KG1 (cell line): Measurements from ENCODE around the gene TMEM250.

Experiments used
- DNase-seq: peaks from one replicate; lab custom pipeline; 2025; lab: John Stamatoyannopoulos, UW

TMEM250 gene

DNA sequence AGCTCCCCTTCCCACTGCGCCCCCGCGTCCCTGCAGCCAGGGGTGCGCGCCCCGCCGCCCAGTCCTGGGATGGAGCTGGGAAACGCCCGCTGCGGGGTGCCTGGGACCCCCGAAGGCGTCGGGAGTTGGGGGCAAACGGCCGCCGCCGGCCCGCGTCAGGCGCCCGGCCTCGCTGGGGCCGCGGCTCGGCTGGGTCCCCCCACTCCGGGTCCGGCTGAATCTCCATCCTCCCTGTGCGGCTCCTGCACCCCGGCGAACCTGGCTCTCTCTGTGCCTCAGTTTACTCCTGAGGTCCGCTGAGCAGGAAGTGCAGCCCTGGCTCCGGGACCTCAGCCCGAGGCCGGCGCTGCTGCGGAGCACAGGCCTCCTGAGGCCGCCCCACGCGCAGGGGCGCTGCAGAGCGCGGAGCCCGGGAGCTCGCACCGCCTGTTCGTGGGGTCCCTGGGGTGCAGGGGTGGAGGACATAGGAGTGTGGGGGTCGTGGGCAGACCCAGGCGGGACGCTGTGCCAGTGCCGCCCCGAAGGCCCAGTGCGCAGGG, 13.9 kb upstream of the TMEM250 start:
- no peak for DNase-seq

DNA sequence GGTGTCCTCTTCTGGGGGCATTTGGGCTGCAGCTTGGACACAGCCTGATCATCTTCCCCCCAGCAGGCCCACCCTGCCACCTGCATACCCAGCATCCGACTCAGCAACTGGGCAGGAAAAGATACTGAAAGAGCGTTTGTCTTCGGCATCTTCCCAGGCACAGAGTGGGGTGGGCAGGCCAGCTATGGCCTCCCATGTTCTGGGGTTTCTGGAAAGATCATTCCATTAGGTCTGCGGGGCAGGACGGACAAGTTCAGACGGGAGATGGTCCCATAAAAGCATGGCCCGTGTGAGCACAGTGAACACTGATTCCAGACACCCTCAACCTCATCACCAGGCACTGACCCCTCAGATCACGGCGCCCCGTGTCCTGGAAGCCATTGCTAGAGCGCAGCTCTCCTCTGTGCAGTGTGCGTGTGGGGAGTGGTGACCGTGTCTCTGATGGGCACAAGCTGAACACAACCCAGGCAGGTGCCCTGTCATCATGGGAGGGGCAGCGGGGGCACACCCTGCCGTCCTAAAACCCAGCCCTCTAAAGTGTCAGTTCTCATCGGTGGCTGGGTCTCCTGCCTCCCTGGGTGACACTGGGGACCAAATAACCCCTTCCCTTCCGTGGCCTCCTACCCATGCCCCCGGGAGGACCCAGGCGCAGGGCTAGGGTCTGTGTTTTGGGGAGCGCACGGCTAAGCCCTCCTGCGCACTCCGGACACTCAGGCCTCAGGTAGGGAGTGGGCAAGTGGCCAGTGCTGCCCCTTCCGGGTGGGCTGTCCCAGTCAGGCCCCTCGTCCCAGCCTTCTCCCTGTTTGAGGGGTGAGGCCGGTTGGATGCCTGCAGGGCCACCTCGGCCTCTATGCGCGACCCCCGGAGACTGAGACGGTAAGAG, 13.2 kb upstream of the TMEM250 start:
- no peak for DNase-seq

DNA sequence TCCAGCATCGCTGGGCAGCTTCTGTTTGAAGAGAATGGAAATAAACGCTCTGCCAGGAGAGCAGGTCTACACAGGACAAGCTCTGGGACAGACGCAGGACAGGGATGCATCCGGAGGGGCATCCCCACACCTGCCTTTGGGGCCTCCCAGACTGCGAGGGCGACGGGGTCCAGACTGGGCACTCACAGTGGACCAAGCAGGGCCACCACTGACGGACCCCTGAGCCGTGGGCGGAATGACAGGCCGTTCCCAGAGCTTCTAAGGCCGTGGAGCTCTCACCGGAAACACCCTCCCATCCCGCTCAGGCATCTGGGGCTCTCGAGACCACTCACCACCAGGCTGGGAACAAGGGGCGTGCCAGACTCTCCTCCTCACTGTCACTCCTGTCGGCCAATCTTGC, 10.5 kb upstream of the TMEM250 start:
- no peak for DNase-seq

DNA sequence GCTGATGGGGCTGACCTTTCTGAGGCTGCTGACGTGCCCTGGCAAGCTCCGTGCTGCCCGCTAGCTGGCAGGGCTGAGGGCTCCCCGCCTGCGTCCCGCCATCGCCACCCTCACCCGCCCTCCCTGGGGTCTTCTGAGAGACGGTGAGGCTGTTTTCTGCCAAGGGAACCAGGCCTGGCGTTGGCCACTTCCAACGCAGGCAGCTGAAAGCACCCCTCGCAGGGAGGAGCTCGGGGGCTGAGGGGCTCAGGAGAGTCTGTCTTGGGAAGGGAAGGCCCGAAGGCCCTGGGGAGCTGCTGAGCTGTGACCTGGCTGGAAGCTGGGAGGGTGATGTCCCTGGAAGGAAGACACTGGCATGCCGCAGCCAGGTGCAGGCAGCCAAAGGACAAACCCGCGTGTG, 9.8 kb upstream of the TMEM250 start:
- DNase-seq: no peak

DNA sequence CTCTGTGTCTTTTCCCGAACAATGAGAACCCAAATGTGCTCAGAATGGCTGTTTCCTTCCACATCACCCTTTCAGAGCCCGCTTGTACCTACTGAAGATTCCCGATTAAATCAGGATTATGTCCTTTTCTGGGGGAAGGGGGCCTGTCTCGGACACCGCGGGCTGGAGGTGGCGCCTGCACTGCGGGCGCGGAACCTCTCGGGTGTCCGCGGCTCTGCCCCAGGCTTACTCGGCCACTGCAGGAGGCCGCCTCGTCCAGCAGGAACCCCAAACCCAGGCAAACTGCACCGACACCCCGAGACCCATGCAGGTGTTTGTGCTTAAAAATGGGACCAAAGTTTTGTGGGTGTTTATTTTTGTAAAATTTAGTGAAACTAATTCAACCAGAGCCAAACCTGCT, 8.6 kb upstream of the TMEM250 start:
- DNase-seq: no peak

DNA sequence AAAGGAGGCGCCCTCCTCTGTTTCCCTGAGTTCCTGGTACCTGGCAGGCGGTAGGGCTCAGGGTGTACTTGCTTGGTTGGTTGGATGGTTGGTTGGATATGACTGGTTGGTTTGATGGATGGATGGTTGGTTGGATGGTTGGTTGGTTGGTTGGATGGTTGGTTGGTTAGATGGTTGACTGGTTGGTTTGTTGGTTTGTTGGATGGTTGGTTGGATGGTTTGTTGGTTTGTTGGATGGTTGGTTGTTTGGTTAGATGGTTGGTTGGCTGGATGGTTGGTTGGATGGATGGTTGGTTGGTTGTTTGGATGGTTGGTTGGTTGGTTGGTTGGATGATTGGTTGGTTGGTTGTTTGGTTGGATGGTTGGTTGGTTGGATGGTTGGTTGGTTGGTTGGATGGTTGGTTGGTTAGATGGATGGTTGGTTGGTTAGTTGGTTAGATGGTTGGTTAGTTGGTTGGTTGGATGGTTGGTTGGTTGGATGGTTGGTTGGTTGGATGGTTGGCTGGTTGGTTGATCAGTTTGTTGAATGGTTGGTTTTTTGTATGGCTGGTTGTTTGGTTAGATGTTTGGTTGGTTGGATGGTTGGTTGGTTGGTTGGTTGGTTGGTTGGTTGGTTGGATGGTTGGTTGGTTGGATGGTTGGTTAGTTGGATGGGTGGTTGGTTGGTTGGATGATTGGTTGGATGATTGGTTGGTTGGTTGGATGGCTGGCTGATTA, 6.5 kb upstream of the TMEM250 start:
- no peak for DNase-seq

DNA sequence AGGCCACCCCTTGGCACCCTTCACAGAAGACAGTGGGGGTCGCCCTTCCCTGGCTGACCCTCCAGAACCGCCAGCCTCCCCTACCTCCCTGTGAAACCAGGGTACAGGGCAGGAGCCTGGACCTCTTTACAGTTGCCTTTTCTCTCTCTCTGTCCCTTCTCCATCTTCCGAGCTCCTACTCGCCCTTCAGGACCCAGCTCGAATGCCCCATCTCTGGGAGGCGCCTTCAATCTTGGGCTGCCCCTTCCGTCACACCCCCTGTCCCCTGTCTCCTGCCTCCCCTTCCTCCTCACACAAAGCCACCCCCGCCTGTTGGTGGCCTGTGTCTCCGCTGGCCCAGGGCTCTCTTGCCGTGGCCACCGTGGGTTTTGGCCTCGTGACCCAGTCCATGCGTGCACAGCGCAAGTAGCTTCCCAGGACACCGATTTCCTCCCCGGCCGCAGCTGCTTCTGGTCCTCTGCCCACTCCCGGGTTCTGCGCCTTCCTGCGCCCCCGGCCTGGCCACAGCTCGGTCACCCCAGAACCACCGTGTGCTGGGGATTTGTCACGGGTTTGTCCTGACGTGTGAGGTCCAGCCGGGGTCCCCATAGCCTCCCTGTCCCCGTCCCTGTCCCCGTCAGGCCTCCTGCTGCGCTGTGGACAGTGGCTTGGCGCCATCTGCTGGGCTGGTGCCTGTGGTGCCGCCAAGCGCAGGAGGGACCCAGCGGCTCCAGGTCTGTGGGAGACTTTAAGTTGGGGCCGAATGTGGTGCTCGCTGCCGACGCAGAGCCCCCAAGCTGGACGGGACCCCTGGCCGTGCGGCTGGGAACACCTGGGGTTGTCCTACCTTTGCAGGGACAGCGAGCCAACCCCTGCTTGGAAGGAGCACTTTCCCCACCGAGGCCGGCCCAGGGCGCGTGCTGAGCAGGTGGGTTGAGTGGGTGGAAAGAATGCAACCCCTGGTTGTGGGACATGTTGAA, 4.0 kb upstream of the TMEM250 start:
- peak; percentile 45 for DNase-seq

DNA sequence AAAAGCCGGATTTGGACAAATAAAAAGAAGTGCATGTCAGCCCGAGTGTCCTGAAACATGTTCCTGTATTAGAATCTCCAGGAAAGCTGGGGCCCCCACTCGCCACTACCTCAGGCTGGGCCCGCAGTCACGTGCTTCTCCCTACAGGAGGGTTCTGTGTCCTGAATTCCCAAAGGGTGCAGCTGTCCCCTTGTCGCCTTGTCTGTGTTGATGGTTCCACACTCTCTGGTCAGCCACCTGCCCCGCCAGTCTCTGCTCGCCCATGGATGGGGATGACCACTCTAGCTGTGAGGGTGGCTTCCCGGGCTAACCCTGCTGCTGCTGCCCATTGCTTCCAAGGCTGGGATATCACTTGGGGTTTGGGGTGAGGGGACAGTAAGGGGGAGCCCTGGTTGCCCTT, 3.1 kb upstream of the TMEM250 start:
- DNase-seq: no peak

DNA sequence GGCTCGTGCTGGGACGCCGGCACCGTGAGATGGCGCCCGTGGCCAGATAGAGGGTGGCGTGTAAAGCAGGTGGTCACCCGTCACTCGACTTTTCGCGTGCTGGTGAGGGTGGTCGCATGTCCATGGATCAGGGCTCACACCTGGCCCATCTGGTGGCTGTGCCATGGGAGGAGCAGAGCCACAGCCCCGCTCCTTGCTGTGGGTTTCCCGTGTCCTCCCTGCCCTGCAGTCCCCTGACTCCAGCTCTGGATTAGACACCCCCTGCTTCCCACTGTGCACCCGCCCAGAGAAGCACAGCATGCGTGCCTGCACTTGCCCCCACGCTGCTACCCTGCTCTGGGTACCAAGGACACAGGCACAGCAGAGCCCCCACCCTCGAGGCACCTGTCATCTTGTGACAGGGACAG, 1.8 kb upstream of the TMEM250 start:
- DNase-seq: no peak

DNA sequence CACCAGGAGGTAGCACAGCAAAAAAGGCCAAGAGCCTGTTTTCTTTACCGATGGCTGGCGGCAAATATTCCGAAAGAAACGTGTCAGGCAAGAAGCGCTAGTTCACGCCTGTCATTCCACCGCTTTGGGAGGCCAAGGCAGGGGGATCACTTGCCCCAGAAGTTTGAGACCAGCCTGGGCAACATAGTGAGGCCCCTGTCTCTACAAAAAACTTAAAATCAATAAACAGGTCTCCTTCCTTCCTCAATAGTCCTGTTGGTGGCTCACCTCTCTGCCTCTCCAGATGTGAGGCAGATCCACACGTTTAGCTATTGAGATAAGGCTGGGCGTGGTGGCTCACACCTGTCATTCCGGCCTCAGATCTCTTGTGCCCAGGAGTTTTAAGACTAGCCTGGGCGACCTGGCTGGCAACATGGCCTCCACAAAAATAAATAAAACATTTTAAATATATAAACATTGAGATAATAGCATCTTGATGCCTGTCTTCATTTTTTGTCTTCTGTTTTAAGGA, 1.3 kb upstream of the TMEM250 start:
- no peak for DNase-seq

DNA sequence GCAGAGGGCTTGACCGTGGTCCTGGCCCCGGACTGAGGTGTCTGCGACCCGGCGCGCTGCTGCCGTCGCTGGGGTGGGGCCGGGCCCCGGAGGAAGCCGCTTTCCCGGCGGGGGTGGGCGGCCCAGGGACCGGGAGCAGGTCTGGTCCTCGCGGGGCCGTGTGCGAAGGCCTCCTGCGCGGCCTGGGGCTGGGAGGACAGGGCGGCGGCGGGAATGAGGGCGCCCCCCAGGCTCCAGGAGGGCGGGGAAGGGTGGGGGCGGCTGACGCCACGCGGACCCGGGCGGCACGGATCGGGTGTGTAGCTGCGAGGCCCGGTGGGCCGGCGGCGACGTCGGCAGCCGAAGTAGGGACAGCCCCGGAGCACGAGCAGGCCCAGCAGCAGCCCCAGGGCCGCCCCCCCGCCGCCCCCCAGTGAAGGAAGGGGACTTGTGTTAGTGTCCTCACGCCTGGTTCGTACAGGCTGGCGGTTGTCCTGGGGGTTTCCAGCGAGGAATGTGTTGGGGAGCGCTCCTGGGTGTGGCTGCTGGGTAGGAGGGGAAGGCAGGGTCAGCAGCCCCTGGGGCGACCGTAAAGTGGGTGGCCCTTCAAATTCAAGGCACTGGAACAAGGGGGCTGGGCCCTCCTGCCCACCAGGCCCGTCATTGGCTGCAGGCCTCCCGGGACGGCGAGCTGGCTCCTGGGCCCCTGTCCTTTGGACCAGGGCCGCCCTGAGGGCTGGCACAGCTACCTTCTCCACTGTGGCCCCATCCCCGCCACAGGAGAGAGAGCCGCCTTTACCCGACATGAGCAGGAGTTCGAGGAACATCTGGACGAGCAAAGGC, 597 bp upstream of the TMEM250 start:
- no peak for DNase-seq

DNA sequence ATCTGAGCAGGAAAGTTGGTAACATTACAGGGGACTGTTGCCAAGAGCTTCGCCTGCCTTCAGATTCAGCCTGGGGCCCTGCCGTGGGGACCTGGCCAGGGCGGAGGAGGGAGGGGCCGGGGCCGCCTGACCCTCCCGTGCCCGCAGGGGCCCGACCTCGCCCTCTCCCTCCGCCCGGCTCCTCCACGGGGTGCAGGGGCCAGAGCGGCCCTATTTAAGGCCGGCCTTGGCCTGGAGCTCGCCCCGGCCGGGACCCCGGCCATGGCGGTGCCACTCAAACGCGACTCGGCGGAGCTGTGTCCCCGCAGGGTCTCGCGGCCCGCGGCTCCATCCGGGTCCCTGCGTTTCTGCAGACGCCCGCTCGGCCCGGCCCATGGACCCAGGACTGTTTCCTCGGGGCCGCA, 757 bp downstream of the TMEM250 start:
- DNase-seq: no peak

DNA sequence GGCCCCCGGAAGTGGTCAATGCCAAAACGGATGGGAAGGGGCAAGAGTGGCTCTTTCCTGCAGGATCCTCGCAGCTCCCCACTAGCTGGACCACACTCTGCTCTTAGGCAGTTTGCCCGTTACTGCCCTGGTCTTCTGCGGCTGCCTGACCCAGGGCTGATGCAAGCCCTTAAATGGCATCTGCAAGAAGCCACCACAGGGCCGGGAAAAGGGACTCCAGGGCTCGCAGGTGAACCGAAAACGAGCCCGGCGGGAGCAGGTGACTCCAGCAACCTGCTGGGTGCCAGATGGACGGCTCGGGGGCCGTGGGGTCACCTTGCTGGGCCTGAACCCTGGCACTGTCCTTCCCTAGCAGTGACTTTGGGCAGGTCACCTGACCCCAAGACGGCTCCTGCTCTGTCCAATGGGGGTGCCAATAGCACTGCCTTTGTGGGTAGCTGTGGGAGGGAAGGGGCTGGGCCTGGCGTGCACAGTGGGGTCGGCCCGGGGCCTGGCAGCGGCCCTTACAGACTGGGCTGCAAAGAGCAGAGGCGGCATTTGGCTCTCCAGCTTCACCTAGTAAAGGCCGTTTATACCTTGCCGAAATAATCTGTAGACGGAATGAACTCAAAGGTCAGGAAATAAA, 1.3 kb downstream of the TMEM250 start:
- no peak for DNase-seq

DNA sequence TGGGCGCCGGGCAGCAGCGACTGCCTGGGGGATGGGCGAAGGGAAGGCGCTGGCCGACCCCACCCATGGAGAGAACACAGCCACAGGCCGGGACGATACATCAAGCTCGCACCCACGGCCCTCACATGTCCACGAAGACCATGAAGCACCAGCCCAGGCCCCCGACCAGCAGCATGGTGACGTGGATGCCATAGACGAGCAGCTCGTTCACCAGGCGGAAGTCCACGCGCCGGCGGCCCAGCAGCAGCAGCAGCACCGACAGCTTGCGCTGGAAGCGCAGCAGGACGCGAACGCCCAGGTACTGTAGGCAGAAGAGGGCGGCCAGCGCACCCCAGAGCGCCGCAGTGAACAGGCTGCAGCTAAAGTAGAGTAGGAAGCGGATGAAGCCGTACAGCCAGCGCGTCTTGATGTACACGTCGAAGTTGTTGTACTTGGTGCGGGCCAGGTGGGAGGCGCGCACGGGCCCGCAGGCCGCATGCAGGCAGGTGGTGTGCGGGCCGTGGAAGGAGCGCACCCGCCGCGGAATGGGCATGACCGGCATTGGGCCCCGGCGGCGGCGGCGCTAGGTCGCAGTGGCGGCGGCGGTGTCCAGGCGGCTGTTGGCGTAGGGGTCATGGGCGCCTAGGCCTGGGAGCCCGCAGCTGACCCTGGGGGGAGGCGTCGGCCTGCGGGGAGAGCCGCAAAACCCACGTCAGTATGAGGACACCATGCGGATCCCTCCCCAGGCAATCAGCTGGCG, 2.1 kb downstream of the TMEM250 start:
- DNase-seq: no peak

DNA sequence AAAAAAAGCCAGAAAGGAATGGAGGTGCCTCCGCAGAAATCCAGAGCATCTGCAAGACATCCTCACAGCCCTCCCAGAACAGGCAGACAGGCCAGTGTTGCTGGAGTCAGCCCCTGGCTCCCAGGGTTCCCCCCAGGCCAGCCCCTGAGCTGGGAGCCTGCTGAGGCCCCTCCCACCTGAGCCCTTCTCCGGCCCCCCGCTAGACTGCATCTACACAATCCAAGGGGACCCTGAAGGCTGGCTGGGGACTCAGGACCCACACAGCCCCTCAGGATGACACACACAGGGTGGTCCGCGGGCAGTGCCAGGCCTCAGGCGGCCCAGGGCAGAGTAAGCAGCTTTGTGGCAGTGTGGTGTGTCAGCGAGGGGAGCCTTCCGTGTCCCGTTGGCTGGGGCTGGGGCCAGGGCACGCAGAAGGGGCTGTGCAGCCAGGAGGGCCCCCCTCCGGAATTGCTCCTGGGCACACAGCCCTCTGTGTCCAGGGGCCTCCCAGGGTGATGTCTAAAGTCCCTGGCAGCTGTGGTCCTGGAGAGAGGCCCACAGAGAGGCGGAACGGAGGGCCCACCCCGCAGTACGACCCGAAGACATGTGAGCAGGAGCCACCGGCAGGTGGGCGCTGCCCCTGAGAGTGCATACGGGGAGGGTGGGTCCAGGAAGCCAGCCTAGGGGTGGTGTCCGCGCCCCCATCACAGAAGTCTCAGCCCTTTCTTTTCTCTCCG, 2.9 kb downstream of the TMEM250 start:
- no peak for DNase-seq

DNA sequence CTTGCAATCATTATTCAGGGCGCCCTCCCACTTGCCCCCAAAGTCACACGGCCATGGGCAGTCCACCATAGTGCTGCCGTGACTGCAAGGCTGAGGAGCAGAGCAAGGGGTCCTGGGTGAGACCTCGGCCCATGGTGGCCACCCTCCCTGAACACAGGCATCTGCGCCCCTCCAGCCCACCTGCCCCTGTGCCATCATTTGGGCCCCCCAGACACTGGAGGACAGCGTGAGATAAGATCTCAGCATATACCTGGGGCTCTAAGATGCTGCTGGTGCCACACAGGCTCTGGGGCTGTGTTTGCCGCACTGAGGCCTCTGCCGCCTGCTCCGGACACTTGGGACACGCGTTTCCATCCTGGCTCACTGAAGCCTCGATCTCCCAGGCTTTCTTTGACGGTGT, 3.5 kb downstream of the TMEM250 start:
- DNase-seq: no peak

DNA sequence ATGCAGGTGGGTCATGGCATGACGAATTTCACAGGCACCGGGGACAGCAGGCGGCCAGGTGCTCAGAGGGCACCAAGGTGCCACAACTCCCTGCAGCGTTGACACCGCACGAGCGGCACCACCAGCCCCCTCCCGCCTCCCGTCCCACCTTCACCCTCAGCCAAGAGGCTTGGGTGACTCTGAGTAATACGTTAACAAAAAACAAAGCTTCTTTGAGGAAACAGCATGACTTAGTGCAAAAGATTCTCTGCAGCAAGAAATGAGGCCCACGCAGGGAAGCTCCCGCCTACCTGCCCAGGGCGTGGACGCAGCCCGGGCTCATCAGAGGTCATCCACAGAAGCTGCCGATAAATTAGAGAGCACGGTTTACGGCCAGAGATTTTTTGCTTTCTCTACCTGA, 4.1 kb downstream of the TMEM250 start:
- DNase-seq: no peak

DNA sequence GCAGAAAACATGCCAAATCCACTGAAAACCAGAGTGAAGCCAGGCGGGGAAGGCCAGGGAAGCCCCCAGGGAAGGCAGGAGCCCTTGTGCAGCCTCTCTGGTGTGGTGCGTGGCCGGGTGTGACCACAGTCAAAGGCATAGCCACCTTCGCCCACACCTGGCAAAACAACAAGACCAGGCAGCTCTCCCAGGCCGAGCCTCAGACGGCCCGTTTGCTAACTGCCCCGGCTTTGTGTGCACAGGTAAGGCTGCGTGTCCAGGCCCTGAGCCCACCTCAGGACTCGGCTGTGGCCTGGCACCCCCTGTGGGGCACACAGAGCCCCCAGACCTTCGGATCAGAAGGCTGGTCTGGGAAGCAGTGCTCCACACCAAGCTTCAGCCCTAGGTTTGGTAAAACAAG, 6.1 kb downstream of the TMEM250 start:
- no peak for DNase-seq

DNA sequence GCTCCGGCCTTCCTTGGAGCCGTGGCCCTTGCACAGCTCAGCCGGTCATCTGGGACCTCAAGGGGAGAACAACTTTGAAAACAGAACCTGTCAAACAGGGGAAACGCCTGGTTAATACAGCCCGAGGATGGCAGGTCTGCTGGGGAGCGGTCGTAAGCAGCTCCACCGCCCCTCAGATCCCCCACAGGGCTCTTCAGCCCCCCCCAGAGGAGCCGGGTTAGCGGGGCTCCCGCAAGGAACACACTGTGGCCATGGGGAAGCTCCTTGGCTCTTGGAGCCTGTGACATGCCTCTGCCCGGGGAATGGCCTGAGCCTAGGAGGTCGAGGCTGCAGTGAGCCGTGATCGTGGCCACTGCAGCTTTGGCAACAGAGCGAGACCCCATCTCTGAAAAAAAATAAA, 6.8 kb downstream of the TMEM250 start:
- DNase-seq: no peak
